ENCODE data around the gene RAPGEF1.
A peak's percentile ranks its signal among the peaks of the same experiment; 100 is the strongest.
"Not testable (repeated sequence)": the region's sequence is repeated elsewhere in the genome, so short reads cannot be mapped to it uniquely, and the experiment has no call there.

Gene RAPGEF1

GRCh38 chr9:131554087-131554842 lies 185.6 kb downstream of the RAPGEF1 start:
- DNase-seq = no peak

- no peak for DNase-seq
Measured at GRCh38 chr9:131552030-131552429, 187.8 kb downstream of the RAPGEF1 start.

DNA sequence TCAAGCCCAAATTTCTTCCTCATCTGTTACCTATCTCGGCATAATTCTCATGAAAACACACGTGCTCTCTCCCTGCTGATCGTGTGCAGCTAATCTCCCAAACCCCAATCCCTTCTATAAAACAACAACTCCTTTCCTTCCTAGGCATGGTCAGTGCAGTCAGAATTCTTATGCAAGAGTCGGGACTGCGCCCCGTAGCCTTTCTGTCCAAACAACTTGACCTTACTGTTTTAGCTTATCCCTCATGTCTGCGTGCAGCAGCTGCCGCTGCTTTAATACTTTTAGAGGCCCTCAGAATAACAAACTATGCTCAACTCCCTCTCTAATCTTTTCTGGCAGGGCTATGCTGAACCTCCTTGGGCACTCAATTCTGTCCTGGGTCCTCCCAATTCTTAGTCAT lies 189.4 kb downstream of the RAPGEF1 start:
- not testable (repeated sequence) for DNase-seq

GRCh38 chr9:131549186-131549585 lies 190.7 kb downstream of the RAPGEF1 start:
- not testable (repeated sequence) for DNase-seq

GRCh38 chr9:131546336-131547084 lies 193.4 kb downstream of the RAPGEF1 start:
- peak; percentile 58 for DNase-seq

GRCh38 chr9:131545786-131546335 lies 194.0 kb downstream of the RAPGEF1 start:
- DNase-seq = peak; percentile 70

DNA sequence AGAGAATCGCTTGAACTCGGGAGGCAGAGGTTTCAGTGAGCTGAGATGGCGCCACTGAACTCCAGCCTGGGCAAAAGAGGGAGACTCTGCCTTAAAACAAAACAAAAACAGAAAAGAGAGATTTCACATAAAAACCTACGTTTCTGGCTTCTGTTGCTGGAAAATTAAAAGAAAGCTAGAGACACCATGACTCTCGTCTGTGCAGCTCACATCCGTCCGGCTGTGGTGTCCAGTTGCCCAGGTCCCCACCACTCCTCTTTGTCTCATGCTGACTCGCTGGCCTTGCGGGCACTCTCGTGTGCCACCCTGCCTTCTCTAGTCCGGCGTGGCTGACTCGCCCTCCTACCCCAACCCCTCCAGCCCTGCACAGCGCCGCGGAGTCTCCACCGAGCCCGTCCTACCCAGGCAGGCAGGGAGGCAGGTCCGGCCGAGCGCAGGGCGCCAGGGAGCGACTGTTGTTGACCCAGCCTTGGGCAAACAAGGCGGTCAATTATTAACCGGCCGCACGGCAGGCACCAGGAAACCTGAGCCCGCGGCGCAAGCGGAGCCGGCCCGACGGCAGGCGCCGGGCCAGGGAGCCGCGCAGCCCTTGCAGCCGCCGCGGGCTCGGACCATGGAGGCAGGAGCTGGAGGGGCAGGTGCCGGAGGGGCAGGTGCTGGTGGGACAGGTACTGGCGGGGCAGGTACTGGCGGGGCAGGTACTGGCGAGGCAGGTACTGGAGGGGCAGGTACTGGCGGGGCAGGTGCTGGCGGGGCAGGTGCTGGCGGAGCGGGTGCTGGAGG lies 194.7 kb downstream of the RAPGEF1 start, which contains the start of gene PRRT1B:
Gene PRRT1B, plus strand, starts transcription at position 521 of the 783 bp plus-strand sequence. Its CDS starts 93 bp downstream, at position 614.
- peak; percentile 79 for DNase-seq

DNA sequence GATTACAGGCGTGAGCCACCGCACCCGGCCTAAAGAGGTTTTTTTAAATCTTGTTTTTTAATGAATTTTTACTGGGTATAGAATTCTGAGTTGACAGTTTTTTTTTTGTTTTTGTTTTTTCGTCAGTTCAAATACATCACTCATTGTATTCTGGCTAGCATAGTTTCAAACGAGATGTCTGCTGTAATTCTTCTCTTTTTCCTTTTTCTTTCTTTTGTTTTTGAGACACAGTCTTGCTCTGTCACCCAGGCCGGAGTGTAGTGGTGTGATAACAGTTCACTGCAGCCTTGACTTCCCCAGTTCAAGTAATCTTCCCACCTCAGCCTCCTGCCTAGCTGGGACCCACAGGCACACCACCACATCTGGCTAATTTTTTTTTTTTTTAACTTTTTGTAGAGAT lies 196.7 kb downstream of the RAPGEF1 start:
- DNase-seq = no peak

DNA sequence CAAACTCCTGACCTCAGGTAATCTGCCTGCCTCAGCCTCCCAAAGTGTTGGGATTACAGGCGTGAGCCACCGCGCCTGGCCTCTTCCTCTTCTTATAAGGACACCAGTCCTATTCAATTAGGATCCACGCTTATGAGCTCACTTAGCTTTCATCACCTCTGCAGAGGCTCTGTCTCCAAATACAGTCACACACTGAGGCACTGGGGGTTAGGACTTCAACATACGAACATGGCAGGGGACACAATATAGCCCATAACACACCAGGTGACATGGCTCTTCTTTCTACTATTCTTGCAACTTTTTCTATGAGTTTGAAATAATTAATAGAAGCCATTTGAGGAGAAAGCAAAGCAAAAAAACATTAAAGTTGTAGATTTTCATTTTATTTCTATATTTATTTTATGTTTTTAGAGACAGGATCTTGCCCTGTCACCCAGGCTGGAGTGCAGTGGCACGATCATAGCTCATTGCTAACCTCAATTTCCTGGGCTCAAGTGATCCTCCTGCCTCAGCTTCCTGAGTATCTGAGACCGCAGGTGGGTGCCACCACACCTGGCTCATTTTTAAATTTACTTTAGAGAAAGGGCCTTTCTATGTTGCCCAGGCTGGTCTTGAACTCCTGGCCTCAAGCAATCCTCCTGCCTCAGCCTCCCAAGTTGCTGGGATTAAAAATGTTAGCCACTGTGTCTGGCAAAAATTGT lies 200.5 kb downstream of the RAPGEF1 start:
- DNase-seq = no peak

DNA sequence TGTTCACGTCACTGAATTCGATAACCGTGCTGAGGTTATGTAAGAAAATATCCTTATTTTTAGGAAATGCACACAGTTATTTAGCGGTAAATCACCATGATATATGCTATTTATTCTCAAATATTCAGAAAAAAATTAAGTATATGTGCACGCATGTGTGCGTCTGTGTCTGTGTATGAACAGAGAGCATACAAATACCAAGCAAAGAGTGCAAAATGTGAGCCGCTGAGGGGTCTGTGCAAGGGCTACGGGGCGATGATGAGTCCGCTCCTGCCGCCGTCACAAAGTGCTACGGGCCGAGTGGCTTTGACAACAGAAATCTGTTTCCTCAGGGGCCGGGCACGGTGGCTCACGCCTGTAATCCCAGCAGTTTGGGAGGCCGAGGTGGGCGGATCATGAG lies 201.9 kb downstream of the RAPGEF1 start:
- no peak for DNase-seq

GRCh38 chr9:131534721-131535237 lies 205.1 kb downstream of the RAPGEF1 start:
- no peak for DNase-seq

- DNase-seq = peak; percentile 90
Measured at GRCh38 chr9:131530920-131531832, 208.7 kb downstream of the RAPGEF1 start, which contains the start of gene UCK1. Gene UCK1 (minus strand): TSS chr9:131531263. CDS start chr9:131531174, 89 bp downstream.

GRCh38 chr9:131530546-131530919 lies 209.3 kb downstream of the RAPGEF1 start:
- peak; percentile 53 for DNase-seq

DNA sequence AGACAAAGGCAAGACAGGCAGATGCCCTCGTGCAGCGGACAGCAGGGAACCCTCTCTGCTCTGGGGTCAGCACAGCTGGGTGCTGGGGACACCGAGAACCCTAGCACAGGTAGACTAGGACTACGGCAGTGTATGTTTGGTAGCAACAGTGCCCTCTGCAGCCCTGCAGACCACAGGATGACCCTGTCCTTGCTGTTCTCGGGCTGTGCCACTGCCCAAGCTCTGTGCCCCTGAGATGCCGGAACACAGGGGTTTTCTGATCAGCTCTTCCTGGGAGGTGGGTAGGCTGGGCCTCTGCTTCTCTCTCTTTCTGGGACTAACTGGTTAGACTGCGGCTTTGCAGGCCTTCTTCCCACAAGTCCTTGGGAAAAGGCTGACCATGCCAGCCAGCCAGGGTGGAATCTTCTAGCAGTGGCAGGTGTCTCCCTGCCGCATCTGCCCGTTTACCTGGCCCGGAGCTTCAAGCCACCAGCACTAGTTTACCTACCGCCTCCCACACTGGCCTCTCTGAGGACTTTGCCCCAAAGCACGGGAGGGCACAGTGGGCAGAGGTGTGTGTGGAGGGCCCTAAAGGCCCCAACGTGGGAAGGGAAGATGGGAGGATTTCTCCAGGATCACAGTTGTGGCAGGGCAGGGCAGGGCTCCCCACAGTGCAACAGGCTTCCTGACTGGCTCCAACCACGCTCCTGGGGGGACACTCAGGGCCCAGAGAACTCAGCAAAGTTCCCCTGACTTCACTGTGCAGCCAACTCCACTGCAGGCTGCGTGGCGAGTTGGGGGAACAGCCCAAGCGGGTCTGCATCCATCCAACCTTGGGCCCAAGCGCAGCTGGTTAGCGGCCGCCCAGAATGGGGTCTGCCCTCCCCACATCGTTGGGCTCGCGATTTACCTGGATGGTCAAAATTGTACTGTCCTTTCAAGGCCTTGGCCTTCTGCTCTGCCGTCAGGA lies 210.0 kb downstream of the RAPGEF1 start:
- no peak for DNase-seq

DNA sequence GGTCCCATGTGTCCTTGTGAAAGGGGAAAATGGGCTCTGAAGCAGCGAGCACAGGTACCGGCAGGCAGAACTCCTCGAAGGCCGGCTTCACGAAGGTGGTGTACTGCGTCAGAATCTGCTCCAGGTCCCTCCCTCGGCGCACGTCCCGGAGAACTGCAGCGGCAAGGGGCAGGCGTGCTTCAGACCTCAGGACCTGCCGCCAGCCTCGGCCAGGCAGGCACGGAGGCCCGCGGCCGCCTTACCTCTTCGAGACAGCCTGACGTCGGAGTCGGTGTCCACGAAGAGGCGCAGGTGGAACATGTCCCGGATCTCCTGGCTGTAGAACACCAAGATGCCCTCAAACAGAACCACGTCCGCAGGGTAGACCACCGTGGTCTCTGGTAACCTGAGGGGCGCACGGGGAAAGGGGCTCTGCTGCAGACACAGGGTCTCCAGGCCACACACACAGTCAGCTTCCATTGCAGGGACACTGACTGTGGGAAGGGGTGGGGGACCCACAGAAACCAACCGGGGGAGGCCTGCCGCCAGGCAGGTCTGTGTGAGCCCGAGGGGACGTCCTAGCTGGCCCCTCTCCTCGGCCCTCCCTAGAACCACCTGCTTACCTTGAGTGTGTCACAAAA lies 210.9 kb downstream of the RAPGEF1 start:
- no peak for DNase-seq

- no peak for DNase-seq
Measured at GRCh38 chr9:131528186-131528585, 211.7 kb downstream of the RAPGEF1 start.

Measured in right kidney (tissue), 1 donor.